NCI-H526 (cell line): Measurements from ENCODE around the gene LTBP3.

ENCODE experiments used
- DNase-seq, 2 experiments: peaks; one replicate each; lab custom pipeline; 2025; lab: John Stamatoyannopoulos, UW

Gene LTBP3

GRCh38 chr11:65496304-65497140, 61.6 kb downstream of the LTBP3 start:
- peak; percentile 44 to 79 for DNase-seq

GRCh38 chr11:65493367-65494176, 64.6 kb downstream of the LTBP3 start:
- peak in 1 of 2 experiments; percentile 79 for DNase-seq

- DNase-seq, result peak in 1 of 2 experiments; percentile 75
Measured at GRCh38 chr11:65492637-65493366, 65.4 kb downstream of the LTBP3 start.

GRCh38 chr11:65492387-65492636, 65.8 kb downstream of the LTBP3 start:
- no peak for DNase-seq

- DNase-seq, result peak; percentile 87 to 90
Measured at GRCh38 chr11:65491614-65492386, 66.4 kb downstream of the LTBP3 start.

- no peak for DNase-seq
Measured at GRCh38 chr11:65491163-65491465, 67.0 kb downstream of the LTBP3 start.

- peak in 1 of 2 experiments; percentile 64 for DNase-seq
Measured at GRCh38 chr11:65489706-65490320, 68.3 kb downstream of the LTBP3 start.

GRCh38 chr11:65489035-65489705, 69.0 kb downstream of the LTBP3 start:
- no peak for DNase-seq
